Measurements from ENCODE around the gene RB1.

- no peak for TF ChIP-seq EZH2phosphoT487 (IDR thresholded peaks at IDR 0.05; ENCODE audit: insufficient read depth, low read depth)
- TF ChIP-seq EZH2 (IDR thresholded peaks at IDR 0.05; ENCODE audit: insufficient read depth, poor library complexity, severe bottlenecking) = no peak
These were observed 111.0 kb downstream of the RB1 start for GRCh38 chr13:48414501-48414900.
